Coronary artery (tissue), 2 donors: ENCODE results near the gene USP24.
"Not testable (repeated sequence)": the region's sequence is repeated elsewhere in the genome, so short reads cannot be mapped to it uniquely, and the experiment has no call there.

ENCODE experiments used
- DNase-seq: peaks from one replicate; pipeline ENCODE4 v3.0.0-alpha.2; 2017; ENCODE audit warnings: low spot score
- H3K27ac ChIP-seq, 2 donors: fragments of 200-600 bp; sonication (generic); one replicate each; pipeline ENCODE4 v1.5.1; 2016 to 2019
- H3K4me3 ChIP-seq: fragments of 200-600 bp; sonication (generic); 2 replicates; pipeline ENCODE4 v1.5.1; 2016; ENCODE audit warnings: mild to moderate bottlenecking, moderate library complexity
- CTCF ChIP-seq: fragments of 200-600 bp; sonication (generic); IDR thresholded peaks from one replicate; pipeline ENCODE4 v1.5.1; 2019; ENCODE audit warnings: antibody characterized with exemption

USP24 gene

DNA sequence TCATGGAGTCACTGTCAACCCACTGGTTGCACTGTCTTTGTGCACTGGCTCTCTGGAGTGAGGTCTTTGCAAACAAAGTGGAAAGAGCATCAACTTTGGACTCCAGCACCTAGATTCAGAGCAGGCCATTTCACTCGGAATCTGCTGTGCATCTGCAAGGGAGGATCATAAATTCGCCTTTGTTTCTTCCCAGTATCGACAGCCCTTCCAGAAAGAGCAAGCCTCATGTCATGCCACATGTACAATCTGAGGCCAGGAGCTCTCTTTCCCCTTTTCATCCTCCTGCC is 176.7 kb downstream of the USP24 start:
- Histone ChIP-seq H3K27ac (no peak overlapping the region), H3K4me3 (no peak overlapping the region)
- no peak for DNase-seq
- no peak for TF ChIP-seq CTCF

- no peak for DNase-seq
- H3K27ac ChIP-seq = no peak overlapping the region
Measured at GRCh38 chr1:55037733-55038551, 177.2 kb downstream of the USP24 start.

DNA sequence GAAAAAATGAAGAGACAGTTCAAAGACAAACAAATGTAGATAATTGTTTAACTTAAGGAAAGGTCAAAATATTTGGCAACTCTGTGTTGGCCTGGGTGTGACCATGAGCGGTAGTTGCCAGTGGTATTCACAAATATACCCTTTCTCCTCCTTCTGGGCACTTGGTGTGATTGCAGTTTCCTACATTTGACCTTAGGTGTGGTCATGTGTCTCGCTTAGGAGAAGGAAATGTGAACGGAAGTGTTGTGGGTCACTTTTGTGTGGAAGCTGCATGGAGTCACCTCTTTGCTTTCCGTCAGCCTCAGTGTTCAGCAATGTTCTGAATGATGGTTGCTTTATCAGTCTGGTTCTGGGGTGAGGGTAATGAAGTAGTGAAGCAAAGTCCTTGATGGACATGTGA is 179.3 kb downstream of the USP24 start:
- no peak overlapping the region for H3K27ac ChIP-seq
- no peak for TF ChIP-seq CTCF
- DNase-seq = no peak
- H3K4me3 ChIP-seq = no peak overlapping the region

More at GRCh38 chr1:55037733-55038551, 177.2 kb downstream of the USP24 start:
- no peak for TF ChIP-seq CTCF
- no peak overlapping the region for H3K4me3 ChIP-seq

DNA sequence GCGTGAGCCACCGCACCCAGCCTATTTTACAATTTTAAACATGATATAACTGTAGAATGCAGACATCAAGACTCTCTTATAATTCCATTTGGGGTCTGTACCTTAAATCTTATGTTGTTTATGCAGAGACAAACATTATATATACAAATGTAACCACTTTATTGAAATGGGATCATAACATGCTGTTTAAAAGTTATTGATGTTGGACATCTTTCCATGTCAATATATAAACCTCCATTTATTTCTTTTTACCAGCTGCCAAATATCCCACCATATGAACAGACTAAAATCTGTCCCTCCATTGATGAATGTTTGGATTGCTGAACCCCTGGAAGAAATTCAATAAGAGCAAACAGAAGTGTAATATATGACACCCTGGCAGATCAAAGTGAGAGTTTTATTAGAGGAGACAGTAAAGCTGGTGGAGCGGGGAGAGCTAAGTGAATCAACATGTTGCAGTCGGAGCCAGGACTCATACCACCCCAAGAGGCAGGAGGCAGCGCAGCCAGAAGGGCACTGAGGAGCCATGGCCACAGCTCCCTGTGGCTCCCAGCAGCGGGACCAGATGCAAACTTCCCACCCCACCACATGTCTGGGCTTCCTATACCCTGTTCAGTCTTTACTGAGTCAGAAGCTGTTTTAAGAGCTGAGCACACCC is 180.6 kb downstream of the USP24 start:
- TF ChIP-seq CTCF = no peak
- Histone ChIP-seq H3K27ac (no peak overlapping the region), H3K4me3 (no peak overlapping the region)
- no peak for DNase-seq

GRCh38 chr1:55033265-55033614 is 181.9 kb downstream of the USP24 start:
- H3K27ac ChIP-seq = no peak overlapping the region
- no peak for TF ChIP-seq CTCF
- no peak overlapping the region for H3K4me3 ChIP-seq
- DNase-seq = no peak

DNA sequence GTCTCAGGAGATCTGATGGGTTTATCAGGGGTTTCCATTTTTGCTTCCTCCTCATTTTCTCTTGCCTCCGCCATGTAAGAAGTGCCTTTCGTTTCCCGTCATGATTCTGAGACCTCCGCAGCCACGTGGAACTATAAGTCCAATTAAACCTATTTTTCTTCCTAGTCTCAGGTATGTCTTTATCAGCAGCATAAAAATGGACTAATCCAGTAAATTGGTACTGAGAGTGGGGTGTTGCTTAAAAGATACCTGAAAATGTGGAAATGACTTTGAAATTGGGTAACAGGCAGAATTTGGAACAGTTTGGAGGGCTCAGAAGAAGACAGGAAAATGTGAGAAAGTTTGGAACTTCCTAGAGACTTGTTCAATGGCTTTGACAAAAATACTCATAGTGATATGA is 184.1 kb downstream of the USP24 start:
- not testable (repeated sequence) for H3K27ac ChIP-seq, DNase-seq, H3K4me3 ChIP-seq

GRCh38 chr1:55026682-55027081 is 188.5 kb downstream of the USP24 start:
- not testable (repeated sequence) for DNase-seq, H3K4me3 ChIP-seq, H3K27ac ChIP-seq

DNA sequence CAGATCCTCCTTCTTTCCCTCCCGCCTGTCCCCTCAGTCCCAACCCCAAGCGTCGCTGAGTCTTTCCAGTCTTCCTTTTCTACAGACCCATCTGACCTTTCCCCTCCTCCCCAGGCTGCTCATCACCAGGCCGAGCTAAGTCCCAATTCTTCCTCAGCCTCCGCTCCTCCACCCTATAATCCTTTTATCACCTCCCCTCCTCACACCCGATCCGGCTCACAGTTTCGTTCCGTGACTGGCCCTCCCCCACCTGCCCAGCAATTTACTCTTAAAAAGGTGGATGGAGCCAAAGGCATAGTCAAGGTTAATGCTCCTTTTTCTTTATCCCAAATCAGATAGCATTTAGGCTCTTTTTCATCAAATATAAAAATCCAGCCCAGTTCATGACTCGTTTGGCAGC is 191.0 kb downstream of the USP24 start:
- H3K4me3 ChIP-seq, H3K27ac ChIP-seq, DNase-seq: not testable (repeated sequence)
